Measurements from ENCODE around the gene MPZL2. TPM values are rescaled to one million over a fixed set of nuclear protein-coding genes. Genes with fewer than 3 reads are reported as not detected.

Gene MPZL2
- total RNA-seq, 2 experiments from 2014 or later: 8.2 to 9.2 TPM

GRCh38 chr11:118301600-118302195 is 37.6 kb upstream of the MPZL2 start:
- Mint-ChIP-seq H3K9me3 (no peaks in the 10 kb centered on the region), H3K36me3 (peaks cover 16% of the 10 kb centered on the region), H3K4me1 (peaks cover 31% of the 10 kb centered on the region), H3K4me3 (no peak overlapping the region), H3K27ac (no peak overlapping the region), H3K27me3 (no peaks in the 10 kb centered on the region)
- no peak for ATAC-seq (ENCODE audit: low read depth)
- DNase-seq: no peak
- POLR2A ChIA-PET: interaction anchor here (0.5 to 1.5 kb wide), 2 partner anchors 17 to 801 kb away, joined by 4 read pairs; no protein-coding TSS in a partner anchor

GRCh38 chr11:118295815-118296454 is 31.8 kb upstream of the MPZL2 start:
- Mint-ChIP-seq H3K4me3 (no peak overlapping the region), H3K27me3 (peaks cover 2% of the 10 kb centered on the region), H3K9me3 (no peaks in the 10 kb centered on the region)

DNA sequence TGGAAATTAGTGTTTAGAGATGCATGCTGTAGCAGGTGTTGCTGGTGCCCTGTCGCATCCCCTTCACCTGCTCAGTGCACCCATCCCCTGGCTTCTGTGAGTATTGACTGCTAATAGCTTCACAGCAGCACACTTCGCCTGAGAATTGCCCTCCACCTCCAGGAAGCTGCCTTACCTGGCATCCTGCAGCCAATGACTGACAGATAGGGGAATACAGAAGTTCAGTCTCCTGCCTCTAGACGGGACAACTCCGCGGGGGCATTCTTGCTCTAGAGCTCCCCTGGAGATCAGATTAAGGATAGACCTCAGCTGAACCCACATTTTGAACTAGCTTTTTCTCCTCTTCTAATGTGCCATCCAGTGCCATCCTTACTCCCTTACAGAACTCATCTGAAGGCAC is 31.1 kb upstream of the MPZL2 start:
- DNase-seq (no peak), ATAC-seq (ENCODE audit: low read depth) (no peak)
- H3K9me3 Mint-ChIP-seq: no peaks in the 10 kb centered on the region
- H3K36me3 Mint-ChIP-seq: no peaks in the 10 kb centered on the region
- POLR2A ChIA-PET: interaction anchor here (0.6 to 1.8 kb wide), 6 partner anchors 10 to 110 kb away, joined by 3 to 16 read pairs (median 4); partner anchors contain the start of genes CD3D, CD3E, JAML and UBE4A
- peaks cover 2% of the 10 kb centered on the region for H3K27me3 Mint-ChIP-seq
- no peak overlapping the region for H3K27ac Mint-ChIP-seq
- H3K4me3 Mint-ChIP-seq: no peak overlapping the region
- peaks cover 21% of the 10 kb centered on the region for H3K4me1 Mint-ChIP-seq

More at GRCh38 chr11:118295815-118296454, 31.8 kb upstream of the MPZL2 start:
- H3K4me1 Mint-ChIP-seq: peaks cover 21% of the 10 kb centered on the region
- DNase-seq (no peak), ATAC-seq (ENCODE audit: low read depth) (peak; percentile 69)
- no peaks in the 10 kb centered on the region for H3K36me3 Mint-ChIP-seq
- H3K27ac Mint-ChIP-seq: peak overlapping the region; percentile 62
- POLR2A ChIA-PET: interaction anchor here (0.6 to 1.8 kb wide), 6 partner anchors 9 to 111 kb away, joined by 3 to 16 read pairs (median 4); partner anchors contain the start of genes CD3D, CD3E, JAML and UBE4A

DNA sequence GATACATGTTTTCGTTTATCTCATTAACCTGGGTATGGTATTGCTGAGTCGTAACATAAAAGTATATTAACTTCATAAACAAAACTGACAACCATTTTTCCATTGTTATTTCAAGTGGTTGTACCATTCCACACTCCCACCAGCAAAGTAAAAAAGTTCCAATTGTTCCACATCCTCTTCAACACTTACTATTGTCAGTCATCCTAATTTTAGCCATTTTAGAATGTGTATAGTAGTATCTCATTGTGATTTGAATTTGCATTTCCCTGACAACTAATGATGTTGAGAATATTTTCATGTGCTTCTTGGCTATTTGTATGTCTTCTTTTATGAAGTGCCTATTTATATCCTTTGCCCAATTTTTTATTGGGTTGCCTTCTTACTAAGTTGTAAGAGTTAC is 30.0 kb upstream of the MPZL2 start:
- Mint-ChIP-seq H3K27me3 (peaks cover 2% of the 10 kb centered on the region), H3K27ac (no peak overlapping the region), H3K4me3 (no peak overlapping the region), H3K4me1 (peaks cover 20% of the 10 kb centered on the region), H3K36me3 (peaks cover 5% of the 10 kb centered on the region), H3K9me3 (peaks cover 2% of the 10 kb centered on the region)
- ATAC-seq (ENCODE audit: low read depth) (no peak), DNase-seq (no peak)
- POLR2A ChIA-PET: no interaction called here

DNA sequence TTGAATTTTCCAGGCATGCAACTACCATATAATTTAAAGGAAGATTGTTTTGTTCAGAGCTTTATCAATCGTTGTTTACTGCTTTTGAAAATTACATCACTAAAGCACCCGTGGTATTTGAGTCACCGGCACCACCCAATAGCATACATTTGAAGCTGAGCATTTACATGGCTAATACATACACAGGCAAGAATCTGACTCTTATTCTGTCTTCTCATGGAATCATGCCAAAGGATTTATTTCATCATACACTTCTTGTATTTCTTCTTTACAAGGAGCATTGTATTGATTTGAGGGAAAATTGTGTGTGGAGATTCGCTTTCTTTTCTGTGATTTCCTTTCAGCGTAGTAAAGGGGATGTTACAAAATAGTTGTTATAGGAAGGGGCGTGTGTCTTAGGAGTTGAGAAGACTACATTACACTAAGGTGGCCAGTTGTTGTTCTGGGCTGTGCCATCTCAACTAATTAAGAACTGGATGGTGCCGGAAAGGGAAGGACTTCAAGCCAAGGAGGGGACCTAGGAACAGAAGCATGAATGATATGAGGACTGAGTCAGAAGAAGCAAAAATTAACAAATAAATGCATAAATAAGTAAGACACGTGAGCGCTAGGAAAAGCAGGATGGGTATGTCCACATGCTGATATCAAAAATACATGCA is 27.5 kb upstream of the MPZL2 start:
- no peak for ATAC-seq (ENCODE audit: low read depth)
- H3K4me3 Mint-ChIP-seq: no peak overlapping the region
- peaks cover 5% of the 10 kb centered on the region for H3K36me3 Mint-ChIP-seq
- H3K27ac Mint-ChIP-seq: no peak overlapping the region
- POLR2A ChIA-PET: interaction anchor here (0.7 to 2.0 kb wide), 3 partner anchors 82 to 93 kb away, joined by 3 to 11 read pairs (median 3); no protein-coding TSS in a partner anchor
- peaks cover 20% of the 10 kb centered on the region for H3K4me1 Mint-ChIP-seq
- DNase-seq: no peak
- peaks cover 2% of the 10 kb centered on the region for H3K9me3 Mint-ChIP-seq
- peaks cover 2% of the 10 kb centered on the region for H3K27me3 Mint-ChIP-seq

DNA sequence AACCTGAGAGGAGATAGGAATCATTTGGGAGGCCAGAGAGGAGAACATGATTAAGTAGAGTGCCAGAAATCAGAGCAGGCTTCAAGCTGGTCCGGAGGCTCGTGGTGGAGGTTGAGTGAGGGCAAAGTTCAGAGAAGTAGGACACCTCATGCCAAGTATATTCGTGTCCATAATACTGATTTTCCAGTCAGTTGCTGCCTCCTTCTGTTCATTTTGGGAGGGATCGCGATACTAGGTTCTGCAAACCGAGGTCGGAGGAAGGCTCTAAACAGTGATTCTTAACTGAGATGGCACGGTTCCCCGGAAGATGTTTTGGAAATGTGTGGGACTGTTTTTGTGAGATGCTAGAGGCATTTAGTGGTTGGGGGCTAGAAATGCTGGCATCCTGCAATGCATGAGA is 26.8 kb upstream of the MPZL2 start:
- ATAC-seq (ENCODE audit: low read depth) (peak; percentile 79), DNase-seq (no peak)
- peaks cover 6% of the 10 kb centered on the region for H3K36me3 Mint-ChIP-seq
- peak overlapping the region; percentile 7 for H3K27ac Mint-ChIP-seq
- H3K4me3 Mint-ChIP-seq: no peak overlapping the region
- peaks cover 16% of the 10 kb centered on the region for H3K4me1 Mint-ChIP-seq
- peaks cover 2% of the 10 kb centered on the region for H3K9me3 Mint-ChIP-seq
- H3K27me3 Mint-ChIP-seq: peaks cover 2% of the 10 kb centered on the region
- POLR2A ChIA-PET: interaction anchor here (0.9 to 2.0 kb wide), 2 partner anchors 83 to 89 kb away, joined by 3 to 11 read pairs; no protein-coding TSS in a partner anchor

GRCh38 chr11:118289401-118289800 is 25.3 kb upstream of the MPZL2 start:
- POLR2A ChIA-PET: interaction anchor here (0.6 kb wide), 1 partner anchor 55 kb away, joined by 3 read pairs; the partner anchor contains the start of gene CD3G
- Mint-ChIP-seq H3K27ac (no peak overlapping the region), H3K4me1 (peaks cover 14% of the 10 kb centered on the region), H3K4me3 (no peak overlapping the region), H3K36me3 (peaks cover 7% of the 10 kb centered on the region), H3K27me3 (no peaks in the 10 kb centered on the region), H3K9me3 (peaks cover 2% of the 10 kb centered on the region)
- no peak for ATAC-seq (ENCODE audit: low read depth)
- no peak for DNase-seq

DNA sequence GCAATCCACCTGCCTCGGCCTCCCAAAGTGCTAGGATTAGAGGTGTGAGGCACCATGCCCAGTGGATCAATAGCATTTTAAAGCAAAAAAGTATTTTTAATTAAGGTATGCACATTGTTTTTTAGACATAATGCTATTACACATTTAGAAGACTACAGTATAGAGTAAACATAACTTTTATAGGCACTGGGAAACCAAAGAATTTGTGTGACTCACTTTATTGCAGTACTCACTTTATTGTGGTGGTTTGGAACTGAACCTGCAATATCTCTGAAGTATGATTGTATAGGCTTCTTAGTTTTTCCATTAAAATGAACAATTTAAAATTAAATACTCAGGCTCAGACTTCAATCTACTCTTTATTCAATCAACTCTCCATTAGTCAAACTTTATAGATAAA is 22.9 kb upstream of the MPZL2 start:
- POLR2A ChIA-PET: no interaction called here
- Mint-ChIP-seq H3K9me3 (peaks cover 2% of the 10 kb centered on the region), H3K27me3 (no peaks in the 10 kb centered on the region), H3K36me3 (peaks cover 7% of the 10 kb centered on the region), H3K4me3 (no peak overlapping the region), H3K4me1 (peaks cover 34% of the 10 kb centered on the region), H3K27ac (no peak overlapping the region)
- ATAC-seq (ENCODE audit: low read depth) (no peak), DNase-seq (no peak)

GRCh38 chr11:118286545-118286944 is 22.4 kb upstream of the MPZL2 start:
- Mint-ChIP-seq H3K27me3 (no peaks in the 10 kb centered on the region), H3K4me1 (peaks cover 33% of the 10 kb centered on the region), H3K36me3 (peaks cover 7% of the 10 kb centered on the region), H3K9me3 (peaks cover 2% of the 10 kb centered on the region), H3K4me3 (no peak overlapping the region), H3K27ac (no peak overlapping the region)
- DNase-seq (no peak), ATAC-seq (ENCODE audit: low read depth) (no peak)
- POLR2A ChIA-PET: no interaction called here

- Mint-ChIP-seq H3K36me3 (peaks cover 2% of the 10 kb centered on the region), H3K27ac (peak overlapping the region; percentile 81), H3K4me3 (peak overlapping the region; percentile 59), H3K9me3 (no peaks in the 10 kb centered on the region), H3K27me3 (no peaks in the 10 kb centered on the region), H3K4me1 (peaks cover 36% of the 10 kb centered on the region)
- DNase-seq: no peak
- ATAC-seq (ENCODE audit: low read depth): peak; percentile 57
- POLR2A ChIA-PET: interaction anchor here (0.5 to 2.1 kb wide), 8 partner anchors 17 to 85 kb away, joined by 4 to 13 read pairs (median 6); partner anchors contain the start of genes CD3E and MPZL2
These were observed 19.8 kb upstream of the MPZL2 start for GRCh38 chr11:118283756-118284350.

- Mint-ChIP-seq H3K4me1 (peaks cover 36% of the 10 kb centered on the region), H3K4me3 (no peak overlapping the region), H3K9me3 (no peaks in the 10 kb centered on the region), H3K36me3 (peaks cover 2% of the 10 kb centered on the region), H3K27ac (peak overlapping the region; percentile 81), H3K27me3 (no peaks in the 10 kb centered on the region)
- POLR2A ChIA-PET: interaction anchor here (0.8 to 2.1 kb wide), 7 partner anchors 19 to 84 kb away, joined by 3 to 13 read pairs (median 5); partner anchors contain the start of genes CD3E, MPZL2 and UBE4A
- DNase-seq: no peak
- no peak for ATAC-seq (ENCODE audit: low read depth)
These were observed 19.0 kb upstream of the MPZL2 start for GRCh38 chr11:118283037-118283636.

DNA sequence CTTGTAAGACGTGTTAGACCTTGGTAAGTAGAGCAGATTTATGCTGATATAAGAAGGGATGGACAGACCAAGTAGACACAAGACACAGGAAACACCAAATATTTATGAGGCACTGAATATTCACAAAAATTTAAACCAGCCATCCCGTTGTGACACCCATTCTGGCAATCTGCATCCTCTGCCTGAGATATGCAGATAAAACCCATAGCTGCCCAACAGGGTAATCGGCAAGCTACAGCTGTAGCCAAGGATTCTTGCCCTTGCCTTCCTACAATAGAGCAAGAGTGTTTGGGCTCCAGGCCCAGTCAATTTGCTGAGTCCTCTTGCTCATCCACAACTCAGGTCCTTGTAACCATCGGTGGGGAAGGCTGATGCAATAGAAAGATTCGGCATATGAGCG is 18.5 kb upstream of the MPZL2 start:
- Mint-ChIP-seq H3K27me3 (no peaks in the 10 kb centered on the region), H3K9me3 (no peaks in the 10 kb centered on the region), H3K4me1 (peaks cover 36% of the 10 kb centered on the region), H3K36me3 (peaks cover 2% of the 10 kb centered on the region), H3K4me3 (no peak overlapping the region), H3K27ac (peak overlapping the region; percentile 57)
- POLR2A ChIA-PET: interaction anchor here (0.8 to 2.1 kb wide), 5 partner anchors 55 to 84 kb away, joined by 3 to 7 read pairs (median 3); partner anchors contain the start of gene UBE4A
- DNase-seq (no peak), ATAC-seq (ENCODE audit: low read depth) (no peak)
